HG03045 (cell line): Measurements from ENCODE around the gene PIH1D1.

Source experiments
- ATAC-seq: cut with Tn5 transposase; IDR thresholded peaks from one replicate; pipeline ENCODE4 v1.9.1; 2021; ENCODE audit warnings: mild to moderate bottlenecking, moderate library complexity; ENCODE audit not compliant: unreplicated experiment

The PIH1D1 gene

DNA sequence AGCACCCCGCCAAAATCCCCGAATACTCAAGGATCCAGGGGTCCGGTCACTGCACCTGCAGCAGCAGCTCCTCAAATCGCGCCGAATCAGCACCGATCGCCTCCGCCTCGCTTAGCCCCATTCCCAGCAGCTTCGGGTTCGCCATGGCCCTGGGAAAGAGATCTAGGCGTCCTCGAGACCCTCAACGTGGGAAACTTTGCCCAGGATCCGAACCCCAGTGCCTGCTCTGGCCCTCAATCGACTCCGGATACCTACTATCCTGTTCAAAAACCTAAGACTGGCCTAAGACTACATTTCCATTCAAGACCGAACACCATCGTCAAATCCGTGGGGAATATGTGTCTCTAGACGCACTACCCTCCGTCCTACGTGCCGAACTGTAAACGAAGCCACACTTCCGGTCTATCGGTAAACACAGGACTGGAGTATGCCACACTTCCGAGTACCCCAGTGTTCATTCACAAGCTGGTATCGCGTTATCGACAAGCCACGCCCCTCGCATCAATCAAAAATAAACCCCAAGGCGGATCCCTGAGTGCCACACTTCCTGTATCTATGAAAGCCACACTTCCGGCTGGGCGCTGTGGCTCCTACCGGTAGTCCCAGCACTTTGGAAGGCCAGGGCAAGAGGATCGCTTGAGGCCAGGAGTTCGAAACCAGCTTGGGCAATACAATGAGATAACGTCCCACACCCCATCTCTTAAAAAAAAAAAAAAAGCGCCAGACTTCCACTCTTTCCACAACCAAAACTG, at the start of gene PIH1D1:
Gene PIH1D1 (minus strand): TSS at position 385 of the 752 bp plus-strand sequence. CDS start 240 bp downstream, at position 145.
- peak; percentile 55 for ATAC-seq

GRCh38 chr19:49499030-49499670, 47.5 kb upstream of the PIH1D1 start:
- no peak for ATAC-seq

DNA sequence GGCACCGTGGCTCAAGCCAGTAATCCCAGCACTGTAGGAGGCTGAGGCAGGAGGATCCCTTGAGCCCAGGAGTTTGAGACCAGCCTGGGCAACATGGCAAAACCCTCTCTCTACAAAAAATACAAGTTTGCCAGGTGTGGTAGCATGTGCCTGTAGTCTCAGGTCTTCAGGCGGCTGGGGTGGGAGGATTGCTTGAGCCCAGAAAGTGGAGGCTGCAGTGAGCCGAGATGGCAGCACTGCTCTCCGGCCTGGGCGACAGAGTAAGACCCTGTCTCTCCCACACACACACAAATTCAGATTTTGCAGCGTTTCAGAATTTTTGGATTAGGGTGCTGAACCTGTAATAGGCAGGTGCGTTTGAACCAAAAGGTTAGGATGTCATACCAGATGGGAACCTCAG, 46.9 kb upstream of the PIH1D1 start:
- ATAC-seq = no peak

- no peak for ATAC-seq
Observed at GRCh38 chr19:49497789-49498103, 46.1 kb upstream of the PIH1D1 start.

DNA sequence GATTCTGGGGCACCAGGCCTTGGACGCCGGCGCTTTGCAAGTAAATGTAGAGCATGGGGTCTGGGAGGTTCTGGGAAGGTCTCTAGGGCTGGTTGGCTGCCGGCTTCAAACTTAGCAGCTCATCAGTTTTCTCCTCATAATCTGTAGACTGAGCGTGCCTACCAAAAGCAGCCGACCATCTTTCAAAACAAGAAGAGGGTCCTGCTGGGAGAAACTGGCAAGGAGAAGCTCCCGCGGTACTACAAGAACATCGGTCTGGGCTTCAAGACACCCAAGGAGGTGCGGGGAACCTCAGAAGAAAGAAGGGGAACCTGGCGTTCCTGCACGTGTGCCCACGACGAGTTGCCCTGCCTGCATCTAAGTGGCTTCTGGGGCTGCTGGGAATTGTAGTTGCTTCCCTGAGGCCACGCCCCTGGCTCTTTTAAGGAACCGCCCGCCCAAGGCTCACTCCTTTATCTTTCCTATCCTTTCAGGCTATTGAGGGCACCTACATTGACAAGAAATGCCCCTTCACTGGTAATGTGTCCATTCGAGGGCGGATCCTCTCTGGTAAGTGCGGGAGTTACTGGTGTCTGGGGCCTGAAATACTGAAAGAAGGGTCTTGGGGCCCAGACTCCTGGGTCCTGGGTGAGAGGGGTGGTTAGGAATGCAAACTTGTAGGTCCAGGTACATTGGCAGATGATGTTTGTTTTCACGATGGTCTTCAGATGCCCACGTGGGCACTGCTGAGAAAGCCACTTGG, 45.6 kb upstream of the PIH1D1 start:
- no peak for ATAC-seq

DNA sequence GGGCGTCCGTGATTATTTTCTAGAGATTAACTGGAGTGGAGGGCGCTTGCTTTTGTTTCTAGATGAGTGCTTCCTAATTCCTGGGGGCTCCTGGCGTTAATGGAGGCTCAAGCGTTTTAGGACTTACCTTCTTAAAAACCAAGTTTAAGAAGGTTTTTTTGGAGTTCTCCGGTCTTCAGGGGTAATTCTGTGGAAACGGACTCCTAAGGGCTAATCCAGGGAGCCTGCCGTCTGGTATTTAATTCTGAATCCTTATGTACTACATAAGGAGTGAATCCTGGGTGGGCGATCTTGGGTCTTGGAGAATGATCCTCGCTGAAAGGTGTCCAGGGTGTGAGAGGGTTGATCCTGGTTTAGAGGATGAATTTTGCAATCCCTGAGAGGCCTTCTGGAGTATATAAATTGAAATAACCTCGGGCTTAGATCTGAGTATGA, 45.0 kb upstream of the PIH1D1 start:
- no peak for ATAC-seq

GRCh38 chr19:49492573-49493405, 41.2 kb upstream of the PIH1D1 start:
- no peak for ATAC-seq

DNA sequence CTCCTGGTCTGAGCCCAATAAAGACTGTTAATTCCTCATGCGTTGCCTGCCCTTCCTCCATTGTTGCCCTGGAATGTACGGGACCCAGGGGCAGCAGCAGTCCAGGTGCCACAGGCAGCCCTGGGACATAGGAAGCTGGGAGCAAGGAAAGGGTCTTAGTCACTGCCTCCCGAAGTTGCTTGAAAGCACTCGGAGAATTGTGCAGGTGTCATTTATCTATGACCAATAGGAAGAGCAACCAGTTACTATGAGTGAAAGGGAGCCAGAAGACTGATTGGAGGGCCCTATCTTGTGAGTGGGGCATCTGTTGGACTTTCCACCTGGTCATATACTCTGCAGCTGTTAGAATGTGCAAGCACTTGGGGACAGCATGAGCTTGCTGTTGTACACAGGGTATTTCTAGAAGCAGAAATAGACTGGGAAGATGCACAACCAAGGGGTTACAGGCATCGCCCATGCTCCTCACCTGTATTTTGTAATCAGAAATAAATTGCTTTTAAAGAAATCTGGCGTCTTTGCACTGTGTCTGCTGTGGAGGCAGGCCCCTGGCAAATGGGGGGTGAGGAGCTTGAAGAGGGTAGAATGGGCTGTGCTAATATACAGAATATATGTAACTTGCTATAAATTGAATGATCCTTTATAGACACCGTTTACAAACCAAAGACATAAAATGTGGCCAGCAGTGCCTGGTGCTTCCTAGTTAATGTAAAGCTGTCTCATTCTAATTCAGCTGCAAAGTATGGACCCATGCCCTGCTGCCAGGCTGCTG, 40.4 kb upstream of the PIH1D1 start:
- no peak for ATAC-seq

DNA sequence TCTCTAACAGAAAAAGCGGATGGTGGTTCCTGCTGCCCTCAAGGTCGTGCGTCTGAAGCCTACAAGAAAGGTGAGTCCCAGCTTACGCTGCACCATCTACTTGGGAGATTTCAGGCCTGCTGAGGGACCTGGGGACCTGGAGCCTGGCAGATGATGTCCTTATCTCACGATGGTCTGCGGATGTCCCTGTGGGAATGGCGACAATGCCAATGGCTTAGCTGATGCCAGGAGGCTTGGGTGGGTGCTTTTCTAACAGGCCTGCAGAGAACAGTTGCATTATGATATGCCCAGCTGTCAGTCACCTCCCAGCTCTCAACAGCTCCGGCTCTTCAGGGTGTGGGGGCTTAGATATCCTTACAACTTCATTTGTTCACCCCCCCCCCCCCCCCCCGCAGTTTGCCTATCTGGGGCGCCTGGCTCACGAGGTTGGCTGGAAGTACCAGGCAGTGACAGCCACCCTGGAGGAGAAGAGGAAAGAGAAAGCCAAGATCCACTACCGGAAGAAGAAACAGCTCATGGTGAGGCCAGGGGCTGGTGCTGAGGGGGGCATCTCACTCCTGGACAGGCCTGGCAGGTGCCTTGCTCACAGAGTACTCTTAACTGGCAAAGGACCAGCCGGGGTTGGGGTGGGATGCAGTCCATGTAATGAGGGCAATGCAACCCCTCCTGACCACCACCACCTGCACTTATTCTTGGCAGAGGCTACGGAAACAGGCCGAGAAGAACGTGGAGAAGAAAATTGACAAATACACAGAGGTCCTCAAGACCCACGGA, 39.6 kb upstream of the PIH1D1 start:
- ATAC-seq = no peak

- no peak for ATAC-seq
Observed at GRCh38 chr19:49490287-49491029, 38.8 kb upstream of the PIH1D1 start.

DNA sequence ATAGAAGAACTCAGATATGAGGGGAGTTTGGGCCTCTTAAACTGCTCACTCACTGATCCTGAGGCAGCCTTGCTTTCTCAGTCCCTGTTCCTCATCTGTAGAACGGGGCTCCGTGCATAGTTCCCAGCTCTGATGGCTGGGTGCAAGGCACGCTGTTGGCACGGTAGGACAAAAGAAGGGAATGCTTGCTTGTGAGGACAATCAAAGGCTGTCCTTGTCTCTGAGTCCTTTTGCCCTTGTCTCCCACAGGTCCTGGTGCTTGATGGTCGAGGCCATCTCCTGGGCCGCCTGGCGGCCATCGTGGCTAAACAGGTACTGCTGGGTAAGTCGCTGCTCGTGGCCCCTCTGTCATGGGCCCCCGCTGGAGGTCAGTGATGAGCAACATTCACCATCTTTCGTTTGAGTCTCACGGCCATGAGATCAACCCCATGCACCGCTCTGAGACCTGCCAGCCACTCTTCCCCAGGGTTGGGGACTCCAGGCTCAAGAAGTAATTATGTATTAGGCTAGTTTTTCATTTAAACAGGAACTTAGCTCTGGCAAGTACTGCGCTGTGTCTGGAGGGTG, 38.1 kb upstream of the PIH1D1 start:
- ATAC-seq = no peak

DNA sequence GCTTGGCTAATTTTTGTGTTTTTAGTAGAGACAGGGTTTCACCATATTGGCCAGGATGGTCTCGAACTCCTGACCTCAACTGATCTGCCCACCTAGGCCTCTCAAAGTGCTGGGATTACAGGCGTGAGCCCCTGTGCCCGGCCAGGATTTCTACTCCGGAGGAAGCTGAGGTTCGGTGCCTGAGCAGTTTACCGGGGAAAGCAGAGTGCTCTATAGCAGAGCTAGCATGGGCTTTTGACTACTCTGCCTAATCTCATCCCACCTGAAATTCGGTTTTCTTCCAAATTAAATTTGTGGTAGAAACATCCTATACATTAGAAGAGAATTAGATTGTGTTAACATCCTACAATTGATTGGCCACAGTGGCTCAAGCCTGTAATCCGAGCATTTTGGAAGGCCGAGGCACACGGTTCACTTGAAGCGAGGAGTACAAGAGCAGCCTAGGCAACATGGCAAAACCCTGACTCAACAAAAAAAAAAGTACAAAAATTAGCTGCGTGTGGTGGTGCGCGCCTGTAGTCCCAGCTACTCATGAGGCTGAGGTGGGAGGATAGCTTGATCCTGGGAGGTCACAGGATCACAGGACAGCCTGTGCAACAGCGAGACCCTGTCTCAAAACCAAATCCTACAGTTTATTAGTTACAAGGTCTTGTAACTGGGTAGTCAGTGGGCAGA, 37.4 kb upstream of the PIH1D1 start:
- ATAC-seq = no peak

DNA sequence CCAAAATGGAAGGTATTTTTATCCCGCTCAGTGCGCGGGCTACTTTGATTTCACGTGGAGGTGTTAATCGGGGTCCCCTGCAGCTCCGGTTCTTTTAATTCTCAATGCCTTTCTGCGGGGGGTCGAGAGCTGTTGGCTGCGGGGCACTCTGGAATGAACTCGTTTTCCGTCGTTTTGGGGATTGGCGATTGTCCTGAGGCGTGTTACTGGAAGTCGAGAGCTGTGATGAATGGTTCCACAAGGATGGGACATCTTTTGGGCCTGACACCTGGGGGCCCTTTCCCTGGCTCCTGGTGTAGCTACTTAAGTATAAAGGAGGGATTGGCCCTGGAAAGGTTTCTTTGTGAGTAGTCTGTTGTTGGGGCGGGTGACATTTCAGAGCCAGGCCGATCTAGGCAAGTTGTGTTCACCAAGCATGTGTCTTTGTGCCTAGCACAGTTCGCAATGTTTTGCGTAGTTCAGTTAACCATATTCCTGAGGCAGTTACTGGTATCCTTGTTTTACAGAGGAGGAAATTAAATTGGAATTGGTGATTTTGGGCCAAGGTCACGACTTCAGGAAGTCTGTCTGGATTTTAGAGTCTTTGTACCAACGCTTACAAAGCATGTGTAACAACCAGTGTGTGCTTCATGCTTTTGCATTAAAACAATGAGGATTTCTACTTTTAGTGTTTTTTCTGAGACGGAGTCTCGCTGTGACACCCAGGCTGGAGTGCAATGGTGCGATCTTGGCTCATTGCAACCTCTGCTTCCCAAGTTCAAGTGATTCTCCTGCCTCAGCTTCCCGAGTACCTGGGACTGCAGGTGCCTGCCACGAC, 36.6 kb upstream of the PIH1D1 start:
- ATAC-seq = no peak

GRCh38 chr19:49487277-49488045, 35.8 kb upstream of the PIH1D1 start, which contains the start of gene RPL13A:
Gene RPL13A (plus strand): TSS chr19:49487608. CDS start chr19:49487630, 22 bp downstream.
- ATAC-seq = peak; percentile 90

DNA sequence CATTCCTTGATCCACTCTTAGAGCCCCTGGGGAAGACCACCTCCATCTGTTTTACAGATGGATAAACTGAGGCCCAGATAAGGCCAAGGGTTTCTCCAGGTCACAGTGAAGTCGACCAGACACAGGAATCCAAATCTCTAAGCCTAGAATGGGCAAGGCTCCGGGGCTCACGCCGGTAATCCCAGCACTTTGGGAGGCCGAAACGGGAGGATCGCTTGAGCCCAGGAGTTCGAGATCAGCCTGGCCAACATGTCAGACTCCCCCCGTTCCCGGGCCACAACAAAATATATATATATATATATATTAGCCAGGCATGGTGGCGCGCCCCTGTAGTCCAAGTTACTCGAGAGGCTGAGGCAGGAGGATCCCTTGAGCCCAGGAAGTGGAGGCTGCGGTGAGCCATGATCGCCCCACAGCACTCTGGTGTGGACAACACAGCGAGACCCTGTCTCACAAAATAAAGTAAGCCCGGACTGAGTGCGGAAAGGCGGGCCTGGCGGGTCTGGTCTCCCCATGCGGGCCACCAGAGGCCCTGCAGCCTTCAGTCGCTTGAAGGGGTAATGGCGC, 35.2 kb upstream of the PIH1D1 start:
- ATAC-seq = peak; percentile 2

- no peak for ATAC-seq
Observed at GRCh38 chr19:49486232-49486631, 34.6 kb upstream of the PIH1D1 start.
